GM21423 (cell line): Measurements from ENCODE around the gene REC114.
"Not testable (repeated sequence)": the region's sequence is repeated elsewhere in the genome, so short reads cannot be mapped to it uniquely, and the experiment has no call there.

ENCODE experiments used
- ATAC-seq: cut with Tn5 transposase; IDR thresholded peaks from one replicate; pipeline ENCODE4 v1.9.1; 2021; ENCODE audit warnings: mild to moderate bottlenecking, moderate library complexity; ENCODE audit not compliant: unreplicated experiment

Gene REC114

GRCh38 chr15:73573037-73573436 lies 130.1 kb downstream of the REC114 start:
- no peak for ATAC-seq

GRCh38 chr15:73573572-73573971 lies 130.6 kb downstream of the REC114 start:
- ATAC-seq, result no peak

- no peak for ATAC-seq
Observed at GRCh38 chr15:73575636-73576247, 132.8 kb downstream of the REC114 start.

- ATAC-seq, result not testable (repeated sequence)
Observed at GRCh38 chr15:73577593-73577992, 134.6 kb downstream of the REC114 start.

- ATAC-seq, result no peak
Observed at GRCh38 chr15:73578026-73578425, 135.1 kb downstream of the REC114 start.

- no peak for ATAC-seq
Observed at GRCh38 chr15:73582851-73583379, 140.0 kb downstream of the REC114 start.

- ATAC-seq, result no peak
Observed at GRCh38 chr15:73583544-73583943, 140.6 kb downstream of the REC114 start.

- no peak for ATAC-seq
Observed at GRCh38 chr15:73584699-73585420, 141.9 kb downstream of the REC114 start.

GRCh38 chr15:73585871-73586654 lies 143.1 kb downstream of the REC114 start:
- no peak for ATAC-seq

GRCh38 chr15:73589766-73590165 lies 146.8 kb downstream of the REC114 start:
- ATAC-seq, result no peak

GRCh38 chr15:73590263-73590662 lies 147.3 kb downstream of the REC114 start:
- ATAC-seq, result no peak

- no peak for ATAC-seq
Observed at GRCh38 chr15:73593304-73594074, 150.5 kb downstream of the REC114 start.

GRCh38 chr15:73594109-73594508 lies 151.1 kb downstream of the REC114 start:
- ATAC-seq, result no peak

- no peak for ATAC-seq
Observed at GRCh38 chr15:73596174-73596573, 153.2 kb downstream of the REC114 start.

- ATAC-seq, result no peak
Observed at GRCh38 chr15:73597036-73597638, 154.2 kb downstream of the REC114 start.

- ATAC-seq, result no peak
Observed at GRCh38 chr15:73598530-73599160, 155.7 kb downstream of the REC114 start.

GRCh38 chr15:73599934-73600333 lies 157.0 kb downstream of the REC114 start:
- ATAC-seq, result no peak

GRCh38 chr15:73600413-73601335 lies 157.7 kb downstream of the REC114 start:
- no peak for ATAC-seq
